ENCODE data around the gene POMT1.
"Not testable (repeated sequence)": the region's sequence is repeated elsewhere in the genome, so short reads cannot be mapped to it uniquely, and the experiment has no call there.

The POMT1 gene

GRCh38 chr9:131534721-131535237 is 32.1 kb downstream of the POMT1 start:
- H3K27ac ChIP-seq (ENCODE audit: insufficient read depth, low read depth, low read length, poor library complexity, severe bottlenecking) = no peak overlapping the region
- H3K36me3 ChIP-seq (ENCODE audit: control insufficient read depth, insufficient read depth, low read length) = no peaks in the 10 kb centered on the region
- H3K4me1 ChIP-seq (ENCODE audit: control insufficient read depth, insufficient read depth, low read length) = peaks cover 5% of the 10 kb centered on the region
- no peaks in the 10 kb centered on the region for H3K27me3 ChIP-seq (ENCODE audit: control insufficient read depth, insufficient read depth, low read length, poor library complexity, severe bottlenecking)
- WGBS, 2 experiments = 87 to 92% methylated on average over 8 of the region's 8 CpGs
- H3K9me3 ChIP-seq (ENCODE audit: control insufficient read depth, low read length) = no peaks in the 10 kb centered on the region
- no peak overlapping the region for H3K4me3 ChIP-seq (ENCODE audit: insufficient read depth, low read depth, low read length)

GRCh38 chr9:131537946-131538345 is 35.2 kb downstream of the POMT1 start:
- 97% methylated on average over 19 of the region's 19 CpGs for WGBS, 2 experiments
- H3K36me3 ChIP-seq (ENCODE audit: control insufficient read depth, insufficient read depth, low read length) = no peaks in the 10 kb centered on the region
- H3K27ac ChIP-seq (ENCODE audit: insufficient read depth, low read depth, low read length, poor library complexity, severe bottlenecking) = no peak overlapping the region
- H3K9me3 ChIP-seq (ENCODE audit: control insufficient read depth, low read length) = no peaks in the 10 kb centered on the region
- no peak overlapping the region for H3K4me3 ChIP-seq (ENCODE audit: insufficient read depth, low read depth, low read length)
- H3K4me1 ChIP-seq (ENCODE audit: control insufficient read depth, insufficient read depth, low read length) = no peaks in the 10 kb centered on the region
- H3K27me3 ChIP-seq (ENCODE audit: control insufficient read depth, insufficient read depth, low read length, poor library complexity, severe bottlenecking) = no peaks in the 10 kb centered on the region

- Histone ChIP-seq H3K27ac (ENCODE audit: insufficient read depth, low read depth, low read length, poor library complexity, severe bottlenecking) (no peak overlapping the region), H3K27me3 (ENCODE audit: control insufficient read depth, insufficient read depth, low read length, poor library complexity, severe bottlenecking) (no peaks in the 10 kb centered on the region), H3K4me3 (ENCODE audit: insufficient read depth, low read depth, low read length) (no peak overlapping the region), H3K9me3 (ENCODE audit: control insufficient read depth, low read length) (no peaks in the 10 kb centered on the region), H3K4me1 (ENCODE audit: control insufficient read depth, insufficient read depth, low read length) (no peaks in the 10 kb centered on the region), H3K36me3 (ENCODE audit: control insufficient read depth, insufficient read depth, low read length) (no peaks in the 10 kb centered on the region)
- 92 to 96% methylated on average over 7 of the region's 7 CpGs for WGBS, 2 experiments
Observed at GRCh38 chr9:131539223-131539923, 36.7 kb downstream of the POMT1 start.

GRCh38 chr9:131543141-131543540 is 40.4 kb downstream of the POMT1 start:
- 82 to 92% methylated on average over 6 of the region's 6 CpGs for WGBS, 2 experiments
- no peaks in the 10 kb centered on the region for H3K9me3 ChIP-seq (ENCODE audit: control insufficient read depth, low read length)

GRCh38 chr9:131545003-131545785 is 42.5 kb downstream of the POMT1 start, which contains the start of gene PRRT1B:
TSS of gene PRRT1B (plus strand) at chr9:131545523. CDS start at chr9:131545616, 93 bp downstream.
- peak within 1 kb of the TSS; percentile 18 for H3K4me3 ChIP-seq (ENCODE audit: insufficient read depth, low read depth, low read length)
- no peaks in the 10 kb centered on the region for H3K9me3 ChIP-seq (ENCODE audit: control insufficient read depth, low read length)
- H3K27ac ChIP-seq (ENCODE audit: insufficient read depth, low read depth, low read length, poor library complexity, severe bottlenecking) = no peak within 1 kb of the TSS
- peaks cover 25% of the 10 kb centered on the region for H3K27me3 ChIP-seq (ENCODE audit: control insufficient read depth, insufficient read depth, low read length, poor library complexity, severe bottlenecking)
- 72 to 74% methylated on average over 50 of the region's 50 CpGs for WGBS, 2 experiments
- no peaks in the 10 kb centered on the region for H3K36me3 ChIP-seq (ENCODE audit: control insufficient read depth, insufficient read depth, low read length)
- no peaks in the 10 kb centered on the region for H3K4me1 ChIP-seq (ENCODE audit: control insufficient read depth, insufficient read depth, low read length)

More at GRCh38 chr9:131543141-131543540, 40.4 kb downstream of the POMT1 start:
- H3K4me3 ChIP-seq (ENCODE audit: insufficient read depth, low read depth, low read length) = no peak overlapping the region
- H3K36me3 ChIP-seq (ENCODE audit: control insufficient read depth, insufficient read depth, low read length) = no peaks in the 10 kb centered on the region
- H3K27me3 ChIP-seq (ENCODE audit: control insufficient read depth, insufficient read depth, low read length, poor library complexity, severe bottlenecking) = peaks cover 25% of the 10 kb centered on the region
- no peak overlapping the region for H3K27ac ChIP-seq (ENCODE audit: insufficient read depth, low read depth, low read length, poor library complexity, severe bottlenecking)
- H3K4me1 ChIP-seq (ENCODE audit: control insufficient read depth, insufficient read depth, low read length) = no peaks in the 10 kb centered on the region

GRCh38 chr9:131545786-131546335 is 43.1 kb downstream of the POMT1 start:
- H3K27me3 ChIP-seq (ENCODE audit: control insufficient read depth, insufficient read depth, low read length, poor library complexity, severe bottlenecking) = peaks cover 25% of the 10 kb centered on the region
- H3K4me1 ChIP-seq (ENCODE audit: control insufficient read depth, insufficient read depth, low read length) = no peaks in the 10 kb centered on the region
- 58% methylated on average over 30 of the region's 30 CpGs for WGBS, 2 experiments
- no peaks in the 10 kb centered on the region for H3K9me3 ChIP-seq (ENCODE audit: control insufficient read depth, low read length)
- no peak overlapping the region for H3K27ac ChIP-seq (ENCODE audit: insufficient read depth, low read depth, low read length, poor library complexity, severe bottlenecking)
- peak overlapping the region; percentile 18 for H3K4me3 ChIP-seq (ENCODE audit: insufficient read depth, low read depth, low read length)
- H3K36me3 ChIP-seq (ENCODE audit: control insufficient read depth, insufficient read depth, low read length) = no peaks in the 10 kb centered on the region

GRCh38 chr9:131546336-131547084 is 43.8 kb downstream of the POMT1 start:
- no peaks in the 10 kb centered on the region for H3K4me1 ChIP-seq (ENCODE audit: control insufficient read depth, insufficient read depth, low read length)
- 42 to 53% methylated on average over 49 of the region's 49 CpGs for WGBS, 2 experiments
- no peaks in the 10 kb centered on the region for H3K36me3 ChIP-seq (ENCODE audit: control insufficient read depth, insufficient read depth, low read length)
- peak overlapping the region; percentile 18 for H3K4me3 ChIP-seq (ENCODE audit: insufficient read depth, low read depth, low read length)
- no peaks in the 10 kb centered on the region for H3K9me3 ChIP-seq (ENCODE audit: control insufficient read depth, low read length)
- H3K27ac ChIP-seq (ENCODE audit: insufficient read depth, low read depth, low read length, poor library complexity, severe bottlenecking) = no peak overlapping the region
- peaks cover 25% of the 10 kb centered on the region for H3K27me3 ChIP-seq (ENCODE audit: control insufficient read depth, insufficient read depth, low read length, poor library complexity, severe bottlenecking)

- H3K27me3 ChIP-seq (ENCODE audit: control insufficient read depth, insufficient read depth, low read length, poor library complexity, severe bottlenecking) = peaks cover 37% of the 10 kb centered on the region
- H3K27ac ChIP-seq (ENCODE audit: insufficient read depth, low read depth, low read length, poor library complexity, severe bottlenecking); H3K4me3 ChIP-seq (ENCODE audit: insufficient read depth, low read depth, low read length); H3K4me1 ChIP-seq (ENCODE audit: control insufficient read depth, insufficient read depth, low read length); H3K36me3 ChIP-seq (ENCODE audit: control insufficient read depth, insufficient read depth, low read length); H3K9me3 ChIP-seq (ENCODE audit: control insufficient read depth, low read length): not testable (repeated sequence)
- WGBS, 2 experiments = 91 to 93% methylated on average over 10 of the region's 10 CpGs
Observed at GRCh38 chr9:131549186-131549585, 46.5 kb downstream of the POMT1 start.

- peaks cover 42% of the 10 kb centered on the region for H3K27me3 ChIP-seq (ENCODE audit: control insufficient read depth, insufficient read depth, low read length, poor library complexity, severe bottlenecking)
- not testable (repeated sequence) for H3K4me3 ChIP-seq (ENCODE audit: insufficient read depth, low read depth, low read length); H3K36me3 ChIP-seq (ENCODE audit: control insufficient read depth, insufficient read depth, low read length); H3K27ac ChIP-seq (ENCODE audit: insufficient read depth, low read depth, low read length, poor library complexity, severe bottlenecking); H3K9me3 ChIP-seq (ENCODE audit: control insufficient read depth, low read length); H3K4me1 ChIP-seq (ENCODE audit: control insufficient read depth, insufficient read depth, low read length)
- 92 to 93% methylated on average over 8 of the region's 8 CpGs for WGBS, 2 experiments
Observed at GRCh38 chr9:131550465-131550864, 47.7 kb downstream of the POMT1 start.

Measured in ectodermal cell (in vitro differentiated cells).